ENCODE measurements around the gene MDP1. TPM values are rescaled to one million over a fixed set of nuclear protein-coding genes. Genes with fewer than 3 reads are reported as not detected.
"Not testable (repeated sequence)": the region's sequence is repeated elsewhere in the genome, so short reads cannot be mapped to it uniquely, and the experiment has no call there.

MDP1 gene
- total RNA-seq, 1 donor from 2014 or later, result 13.5 TPM

DNA sequence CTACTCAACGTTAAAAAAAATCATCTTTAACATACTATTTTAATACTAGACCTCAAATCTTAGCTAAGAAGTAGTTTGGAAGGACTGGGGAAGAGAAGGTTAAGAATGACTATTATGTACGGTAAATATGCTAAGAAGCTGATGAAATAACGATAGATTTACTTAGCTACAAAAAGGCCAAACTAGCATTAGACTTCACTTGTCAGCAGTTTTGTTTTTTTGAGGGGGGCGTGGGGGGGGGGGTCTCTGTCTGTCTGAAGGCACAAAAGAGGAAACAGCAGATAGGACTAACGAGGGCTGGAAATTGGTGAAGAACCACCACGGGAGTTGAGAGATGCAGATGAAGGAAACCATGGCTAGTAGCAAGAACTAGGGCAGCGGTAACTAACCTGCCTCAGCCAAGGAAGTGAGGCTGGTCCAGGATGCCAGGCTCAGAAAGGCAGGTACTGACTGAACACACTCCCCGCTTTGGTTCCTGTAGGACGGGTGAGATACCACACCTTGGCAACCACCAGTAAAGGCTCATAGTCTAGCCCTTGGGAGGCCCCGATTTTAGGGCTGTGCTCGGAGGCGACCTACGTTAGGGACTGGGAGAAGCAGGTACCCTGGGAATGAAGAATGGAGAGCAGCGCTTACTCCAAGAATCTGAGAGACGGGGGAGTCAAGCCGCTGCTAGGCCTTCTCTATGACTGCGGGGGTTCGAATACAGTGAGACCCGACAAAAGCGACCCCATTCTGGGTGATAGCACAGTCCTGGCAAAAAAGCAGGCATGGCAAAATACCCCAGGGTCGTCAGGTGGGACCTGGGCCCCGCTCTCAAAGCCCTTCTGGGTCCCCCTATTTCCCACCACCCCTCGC is 15.6 kb upstream of the MDP1 start:
- intact Hi-C loops (cut with micrococcal nuclease), result loop anchor here (1.0 kb wide), 6 partner anchors 11 to 117 kb away; partner anchors contain the start of genes CHMP4A, DCAF11, DHRS1 and IPO4
- Mint-ChIP-seq H3K4me1 (peaks cover 42% of the 10 kb centered on the region), H3K36me3 (ENCODE audit: low read depth) (peaks cover 29% of the 10 kb centered on the region), H3K27ac (peak overlapping the region; percentile 92), H3K9me3 (no peaks in the 10 kb centered on the region), H3K27me3 (no peaks in the 10 kb centered on the region), H3K4me3 (peak overlapping the region; percentile 92)
- DNase-seq, result peak; percentile 77

DNA sequence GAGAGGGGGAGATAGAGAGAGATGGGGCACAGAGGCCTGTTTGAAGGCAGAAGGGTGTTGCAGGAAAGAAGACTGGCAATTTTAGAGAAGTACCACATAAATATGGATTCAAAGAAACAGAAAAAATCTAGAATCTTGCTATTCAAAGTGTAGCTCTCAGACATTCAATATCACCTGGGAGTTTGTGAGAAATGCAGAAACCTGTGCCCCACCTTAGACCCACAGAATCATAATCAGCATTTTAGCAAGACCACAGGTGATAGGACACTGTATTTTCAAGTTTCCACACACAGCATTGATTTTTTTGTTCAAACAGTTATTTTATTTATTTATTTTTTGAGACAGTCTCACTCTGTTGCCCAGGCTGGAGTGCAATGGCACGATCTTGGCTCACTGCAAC is 13.0 kb upstream of the MDP1 start:
- H3K27me3 Mint-ChIP-seq, result no peaks in the 10 kb centered on the region
- DNase-seq, result no peak
- no peak overlapping the region for H3K27ac Mint-ChIP-seq
- H3K4me1 Mint-ChIP-seq, result peaks cover 29% of the 10 kb centered on the region
- no peaks in the 10 kb centered on the region for H3K9me3 Mint-ChIP-seq
- intact Hi-C loops (cut with micrococcal nuclease), result no loop called here
- no peak overlapping the region for H3K4me3 Mint-ChIP-seq
- H3K36me3 Mint-ChIP-seq (ENCODE audit: low read depth), result peaks cover 20% of the 10 kb centered on the region

DNA sequence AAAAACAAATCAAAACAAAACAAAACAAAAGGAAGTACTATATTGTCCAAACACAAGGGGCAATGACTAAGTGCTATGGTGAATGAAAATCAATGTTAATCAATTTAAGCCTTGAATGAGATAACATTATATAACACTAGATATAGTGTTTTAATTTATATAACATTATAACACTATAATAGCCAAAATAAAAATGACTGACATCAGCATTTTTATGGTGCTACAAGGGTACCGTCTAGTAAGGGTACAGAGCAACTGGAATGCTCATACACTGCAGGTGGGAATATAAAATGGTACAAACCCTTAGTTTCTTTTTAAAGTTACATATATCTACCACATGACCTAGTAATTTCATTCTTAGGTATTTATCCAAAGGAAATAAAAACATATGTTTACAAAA is 10.6 kb upstream of the MDP1 start:
- intact Hi-C loops (cut with micrococcal nuclease), result no loop called here

DNA sequence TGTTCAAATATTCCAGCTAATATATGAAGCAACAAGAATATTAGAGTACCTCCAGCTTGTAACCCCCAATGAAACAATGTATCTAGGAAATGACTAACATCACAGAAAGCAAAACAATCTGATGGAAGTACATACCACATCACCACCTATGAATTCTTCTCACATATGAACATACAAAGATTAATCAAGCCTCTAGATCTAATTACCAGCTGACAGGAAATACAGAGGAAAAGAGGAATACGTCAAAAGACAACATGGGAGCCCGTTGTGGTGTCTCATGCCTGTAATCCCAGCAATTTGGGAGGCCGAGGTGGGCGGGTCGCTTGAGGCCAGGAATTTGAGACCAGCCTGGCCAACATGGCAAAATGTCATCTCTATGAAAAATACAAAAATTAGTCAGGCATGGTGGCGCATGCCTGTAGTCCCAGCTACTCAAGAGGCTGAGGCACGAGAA is 8.8 kb upstream of the MDP1 start:
- intact Hi-C loops (cut with micrococcal nuclease), result no loop called here
- DNase-seq, result no peak
- peaks cover 18% of the 10 kb centered on the region for H3K36me3 Mint-ChIP-seq (ENCODE audit: low read depth)
- H3K4me1 Mint-ChIP-seq, result peaks cover 14% of the 10 kb centered on the region
- no peaks in the 10 kb centered on the region for H3K27me3 Mint-ChIP-seq
- no peaks in the 10 kb centered on the region for H3K9me3 Mint-ChIP-seq
- H3K4me3 Mint-ChIP-seq, result no peak overlapping the region
- H3K27ac Mint-ChIP-seq, result no peak overlapping the region

More for the DNA sequence above, 10.6 kb upstream of the MDP1 start:
- DNase-seq, result no peak
- no peak overlapping the region for H3K4me3 Mint-ChIP-seq
- peaks cover 18% of the 10 kb centered on the region for H3K36me3 Mint-ChIP-seq (ENCODE audit: low read depth)
- no peaks in the 10 kb centered on the region for H3K9me3 Mint-ChIP-seq
- no peaks in the 10 kb centered on the region for H3K27me3 Mint-ChIP-seq
- no peak overlapping the region for H3K27ac Mint-ChIP-seq
- H3K4me1 Mint-ChIP-seq, result peaks cover 21% of the 10 kb centered on the region

DNA sequence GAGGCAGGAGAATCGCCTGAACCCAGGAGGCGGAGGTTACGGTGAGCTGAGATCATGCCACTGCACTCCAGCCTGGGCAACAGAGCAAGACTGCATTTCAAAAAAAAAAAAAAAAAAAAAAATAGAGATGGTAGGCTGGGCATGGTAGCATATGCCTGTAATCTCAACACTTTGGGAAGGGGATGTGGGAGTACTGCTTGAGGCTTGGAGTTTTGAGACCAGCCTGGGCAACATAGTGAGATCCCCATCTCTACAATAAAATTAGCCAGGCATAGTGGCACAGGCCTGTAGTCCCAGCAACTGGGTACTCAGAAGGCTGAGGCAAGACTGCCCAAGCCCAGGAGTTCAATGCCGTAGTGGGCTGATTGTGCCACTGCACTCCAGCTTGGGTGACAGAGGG is 7.1 kb upstream of the MDP1 start:
- DNase-seq; intact Hi-C loops (cut with micrococcal nuclease); H3K27me3 Mint-ChIP-seq; H3K9me3 Mint-ChIP-seq; H3K27ac Mint-ChIP-seq; H3K4me3 Mint-ChIP-seq: not testable (repeated sequence)
- Mint-ChIP-seq H3K36me3 (ENCODE audit: low read depth) (peaks cover 18% of the 10 kb centered on the region), H3K4me1 (peaks cover 12% of the 10 kb centered on the region)

DNA sequence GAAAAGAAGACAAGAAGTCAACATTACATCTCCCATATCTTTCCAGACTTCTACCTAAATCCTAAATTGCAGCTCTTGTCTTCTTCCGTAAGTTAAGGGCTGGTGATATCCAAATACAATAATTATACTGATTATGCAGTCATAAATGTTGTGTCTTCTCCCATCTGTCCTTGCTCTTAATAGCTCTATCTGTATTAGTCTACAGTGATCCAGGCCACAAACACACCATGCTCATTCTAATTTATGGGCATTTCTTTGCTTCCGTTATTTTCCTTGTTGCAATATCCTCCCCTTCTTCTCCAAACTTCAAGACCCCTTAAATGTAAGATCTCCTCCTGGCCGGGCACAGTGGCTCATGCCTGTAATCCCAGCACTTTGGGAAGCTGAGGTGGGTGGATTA is 3.7 kb upstream of the MDP1 start:
- intact Hi-C loops (cut with micrococcal nuclease), result no loop called here
- H3K9me3 Mint-ChIP-seq, result no peaks in the 10 kb centered on the region
- no peak overlapping the region for H3K4me3 Mint-ChIP-seq
- H3K36me3 Mint-ChIP-seq (ENCODE audit: low read depth), result peaks cover 17% of the 10 kb centered on the region
- no peaks in the 10 kb centered on the region for H3K27me3 Mint-ChIP-seq
- no peak for DNase-seq
- peaks cover 18% of the 10 kb centered on the region for H3K4me1 Mint-ChIP-seq
- H3K27ac Mint-ChIP-seq, result no peak overlapping the region

DNA sequence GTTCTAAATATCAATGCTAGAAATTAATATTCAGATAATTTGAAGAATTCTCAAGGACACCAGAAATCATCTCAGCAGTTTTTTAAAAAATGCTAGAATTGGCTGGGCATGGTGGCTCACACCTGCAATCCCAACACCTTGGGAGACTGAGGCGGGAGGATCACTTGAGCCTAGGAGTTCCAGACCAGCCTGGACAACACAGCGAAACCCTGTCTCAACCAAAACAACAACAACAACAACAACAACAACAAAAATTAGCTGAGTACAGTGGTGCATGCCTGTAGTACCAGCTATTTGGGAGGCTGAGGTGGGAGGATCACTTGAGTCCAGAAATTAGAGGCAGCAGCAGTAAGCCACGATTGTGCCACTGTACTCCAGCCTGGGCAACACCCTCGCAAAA is 3.2 kb upstream of the MDP1 start:
- no peaks in the 10 kb centered on the region for H3K27me3 Mint-ChIP-seq
- peaks cover 21% of the 10 kb centered on the region for H3K4me1 Mint-ChIP-seq
- DNase-seq, result no peak
- no peak overlapping the region for H3K4me3 Mint-ChIP-seq
- peaks cover 19% of the 10 kb centered on the region for H3K36me3 Mint-ChIP-seq (ENCODE audit: low read depth)
- H3K27ac Mint-ChIP-seq, result no peak overlapping the region
- H3K9me3 Mint-ChIP-seq, result no peaks in the 10 kb centered on the region
- intact Hi-C loops (cut with micrococcal nuclease), result no loop called here

DNA sequence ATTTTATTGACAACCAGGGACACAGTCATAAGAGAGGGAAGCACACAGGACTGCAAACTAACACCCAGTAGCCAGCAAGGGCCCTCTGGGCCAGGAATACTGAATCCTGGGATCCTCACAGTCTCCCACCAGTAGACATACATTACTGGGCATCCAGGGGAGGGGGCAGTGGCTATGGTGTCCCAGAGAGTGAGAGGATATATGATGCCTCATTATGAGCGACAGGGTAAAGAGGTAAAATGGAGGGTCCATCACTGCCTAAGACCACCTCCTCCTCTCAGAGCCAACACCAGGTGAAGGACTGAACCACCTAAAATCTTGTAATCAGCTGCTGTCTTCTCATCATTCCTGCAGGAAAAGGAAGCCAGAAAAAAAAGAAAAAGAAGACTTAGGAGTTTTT is 1.0 kb upstream of the MDP1 start:
- Mint-ChIP-seq H3K36me3 (ENCODE audit: low read depth) (peaks cover 28% of the 10 kb centered on the region), H3K4me1 (peaks cover 37% of the 10 kb centered on the region), H3K27ac (peak overlapping the region; percentile 96)
- not testable (repeated sequence) for H3K27me3 Mint-ChIP-seq, H3K4me3 Mint-ChIP-seq, DNase-seq, H3K9me3 Mint-ChIP-seq
- intact Hi-C loops (cut with micrococcal nuclease), result loop anchor here (2.0 kb wide), 1 partner anchor 80 kb away; no protein-coding TSS in a partner anchor

DNA sequence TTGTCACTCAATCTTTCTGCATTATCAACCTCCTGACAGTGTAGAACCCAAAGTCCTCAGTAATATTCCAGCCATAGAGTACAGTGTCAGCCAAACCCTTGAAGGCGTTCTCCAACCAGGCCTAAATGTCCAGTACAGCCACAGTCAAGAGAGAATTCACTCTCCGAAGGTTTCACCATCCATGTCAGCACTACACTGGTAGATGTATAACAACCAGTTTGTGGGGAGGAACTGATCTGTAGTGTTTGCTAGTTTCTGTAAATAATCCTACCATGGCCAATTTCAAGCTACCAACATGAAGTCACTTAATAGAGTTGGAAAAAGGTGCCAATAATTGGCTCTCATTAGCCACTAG is 456 bp upstream of the MDP1 start:
- intact Hi-C loops (cut with micrococcal nuclease), result loop anchor here (2.0 kb wide), 1 partner anchor 80 kb away; no protein-coding TSS in a partner anchor
- Mint-ChIP-seq H3K4me3 (peak overlapping the region; percentile 93), H3K36me3 (ENCODE audit: low read depth) (peaks cover 33% of the 10 kb centered on the region), H3K27ac (peak overlapping the region; percentile 96), H3K27me3 (peaks cover 2% of the 10 kb centered on the region), H3K9me3 (no peaks in the 10 kb centered on the region), H3K4me1 (peaks cover 43% of the 10 kb centered on the region)
- no peak for DNase-seq

DNA sequence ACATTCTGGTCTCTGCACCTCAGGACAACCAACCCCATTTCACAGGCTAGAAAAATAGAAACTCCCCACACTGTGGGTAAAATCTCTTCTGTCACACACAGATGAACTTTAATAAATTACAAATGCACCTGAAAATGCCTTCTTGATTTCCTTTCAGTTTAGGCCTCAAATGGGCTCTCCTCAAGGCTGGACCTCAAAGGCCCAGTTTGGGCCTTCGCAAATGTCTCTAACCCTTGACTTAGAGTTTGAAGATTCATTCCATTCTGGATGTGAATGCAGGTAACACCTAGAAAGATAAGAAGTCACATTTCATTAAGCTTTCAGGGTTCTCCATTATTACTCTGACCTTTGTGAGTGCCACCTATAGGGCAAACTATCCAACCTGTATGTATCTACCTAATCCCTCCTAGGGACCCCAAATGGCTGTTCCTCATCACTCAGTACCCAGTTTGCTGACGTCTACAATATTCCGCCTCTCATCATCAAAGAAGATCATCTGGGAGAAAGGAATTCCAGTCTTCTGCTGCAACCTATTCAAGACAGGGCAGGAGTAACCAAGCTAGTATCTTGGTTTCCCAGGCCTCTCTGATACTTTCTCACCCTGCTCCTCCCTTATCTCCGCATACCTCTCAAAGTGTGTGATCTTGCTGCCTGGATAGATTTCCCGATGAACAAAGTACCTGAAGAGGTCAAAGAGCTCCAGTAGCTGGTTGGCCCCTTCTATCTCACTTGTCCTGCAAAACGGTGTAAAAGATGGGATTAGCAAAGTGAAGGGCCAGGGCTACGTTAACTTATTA is 1.8 kb downstream of the MDP1 start:
- Mint-ChIP-seq H3K9me3 (no peaks in the 10 kb centered on the region), H3K27me3 (peaks cover 2% of the 10 kb centered on the region), H3K4me3 (peak overlapping the region; percentile 93), H3K27ac (peak overlapping the region; percentile 96), H3K4me1 (peaks cover 47% of the 10 kb centered on the region), H3K36me3 (ENCODE audit: low read depth) (peaks cover 50% of the 10 kb centered on the region)
- DNase-seq, result no peak
- intact Hi-C loops (cut with micrococcal nuclease), result loop anchor here (1.0 kb wide), 9 partner anchors 18 to 100 kb away; partner anchors contain the start of genes DCAF11, DHRS1, EMC9 and GMPR2

DNA sequence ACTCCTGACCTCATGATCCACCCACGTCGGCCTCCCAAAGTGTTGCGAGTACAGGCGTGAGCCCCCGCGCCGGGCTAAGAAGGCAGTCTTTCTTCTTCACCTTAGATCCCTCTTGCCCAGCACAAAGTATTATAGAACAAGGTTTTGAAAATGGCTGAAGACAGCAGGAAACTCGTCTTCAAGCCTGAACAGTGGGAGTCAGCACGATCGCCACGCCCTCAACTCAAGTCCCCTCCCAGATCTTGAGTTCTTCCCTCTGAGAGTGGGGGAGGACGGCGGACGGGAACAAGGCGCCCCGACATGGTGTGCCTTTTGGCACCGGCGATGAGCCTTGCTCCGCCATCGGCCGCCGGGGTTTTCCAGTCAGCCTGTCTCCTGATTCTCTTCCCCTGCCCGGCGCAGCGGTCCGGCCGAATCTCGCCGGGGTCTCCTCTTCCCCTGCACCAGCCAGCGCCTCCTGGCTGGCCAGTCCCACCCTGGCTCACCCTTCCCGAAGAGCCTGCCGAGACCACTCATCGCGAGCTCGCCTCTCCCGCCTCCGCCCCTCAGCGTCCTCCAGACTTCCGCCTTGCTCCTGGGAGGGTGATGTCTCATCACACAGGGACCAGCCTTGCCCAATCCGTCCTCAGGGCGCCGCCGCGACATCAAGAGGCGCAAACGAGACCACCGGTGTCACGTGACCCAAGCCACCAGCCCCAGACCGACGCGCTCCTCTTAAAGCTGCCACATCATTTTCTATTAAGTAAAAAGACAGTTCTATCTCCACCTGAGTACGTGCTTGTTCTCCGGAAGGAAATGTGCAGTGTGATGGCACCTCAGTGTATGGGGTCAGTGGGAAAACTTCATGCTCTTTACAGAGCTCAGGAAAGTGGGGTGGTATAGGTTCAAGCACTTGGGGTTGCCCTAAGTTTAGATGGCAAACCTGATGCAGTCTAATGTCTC is 2.7 kb downstream of the MDP1 start, which contains the start of gene CHMP4A:
Gene CHMP4A (minus strand): TSS at position 565 of the 942 bp plus-strand sequence. CDS start 49 bp downstream, at position 516.
- H3K36me3 Mint-ChIP-seq (ENCODE audit: low read depth), result peaks cover 53% of the 10 kb centered on the region
- no peaks in the 10 kb centered on the region for H3K9me3 Mint-ChIP-seq
- H3K4me3 Mint-ChIP-seq, result peak within 1 kb of the TSS; percentile 93
- intact Hi-C loops (cut with micrococcal nuclease), result loop anchor here (1.0 kb wide), 9 partner anchors 18 to 99 kb away; partner anchors contain the start of genes DCAF11, DHRS1, EMC9 and GMPR2
- peak within 1 kb of the TSS; percentile 96 for H3K27ac Mint-ChIP-seq
- peaks cover 49% of the 10 kb centered on the region for H3K4me1 Mint-ChIP-seq
- DNase-seq, result peak; percentile 99
- peaks cover 2% of the 10 kb centered on the region for H3K27me3 Mint-ChIP-seq

DNA sequence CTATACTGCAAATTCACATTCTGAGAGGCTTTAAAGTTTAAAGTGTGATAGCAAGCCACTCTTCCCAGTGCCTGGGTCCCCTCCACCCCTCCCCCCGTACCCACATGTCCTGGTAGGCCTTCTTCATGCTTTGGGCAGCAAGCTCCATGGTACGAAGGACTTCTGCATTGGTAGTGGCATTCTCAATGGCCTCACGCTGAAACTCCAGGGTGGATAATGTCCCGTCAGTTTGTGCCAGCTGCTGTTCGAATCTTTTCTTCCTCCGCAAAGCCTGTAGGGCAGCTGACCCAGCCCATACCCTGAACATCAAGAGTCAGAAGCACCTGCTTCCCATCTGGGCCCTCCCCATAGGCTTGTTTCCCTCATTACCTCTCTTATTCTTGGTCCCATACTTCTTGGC is 4.6 kb downstream of the MDP1 start:
- H3K4me1 Mint-ChIP-seq, result peaks cover 51% of the 10 kb centered on the region
- intact Hi-C loops (cut with micrococcal nuclease), result no loop called here
- peak overlapping the region; percentile 93 for H3K4me3 Mint-ChIP-seq
- H3K36me3 Mint-ChIP-seq (ENCODE audit: low read depth), result peaks cover 61% of the 10 kb centered on the region
- H3K27me3 Mint-ChIP-seq, result peaks cover 2% of the 10 kb centered on the region
- H3K27ac Mint-ChIP-seq, result peak overlapping the region; percentile 96
- no peaks in the 10 kb centered on the region for H3K9me3 Mint-ChIP-seq
- no peak for DNase-seq

DNA sequence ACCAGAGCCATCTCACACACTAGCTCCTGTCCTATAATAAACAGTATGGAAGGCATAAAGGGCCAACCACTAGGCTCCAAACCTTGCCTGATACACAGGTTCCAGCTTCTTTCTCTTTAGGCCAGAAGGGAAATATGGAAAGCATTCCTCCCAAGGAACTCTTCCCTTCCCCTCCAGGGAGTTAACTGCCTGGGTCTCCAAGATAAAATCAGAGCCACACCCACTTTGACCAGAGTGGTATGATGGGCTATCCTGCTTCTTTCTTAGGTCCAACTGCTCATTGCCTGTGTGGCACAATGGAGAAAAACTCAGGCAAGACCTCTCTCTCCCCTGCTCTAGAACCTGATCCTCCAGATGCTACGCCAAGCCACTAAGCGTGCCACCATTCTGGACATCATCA is 8.2 kb downstream of the MDP1 start:
- Mint-ChIP-seq H3K27ac (no peak overlapping the region), H3K36me3 (ENCODE audit: low read depth) (peaks cover 73% of the 10 kb centered on the region), H3K9me3 (peaks cover 5% of the 10 kb centered on the region), H3K4me3 (no peak overlapping the region), H3K27me3 (no peaks in the 10 kb centered on the region), H3K4me1 (peaks cover 32% of the 10 kb centered on the region)
- intact Hi-C loops (cut with micrococcal nuclease), result no loop called here
- no peak for DNase-seq
